Esophagus squamous epithelium (tissue), 5 donors: ENCODE measurements around the gene ADAM10. TPM values are rescaled to one million over a fixed set of nuclear protein-coding genes. Genes with fewer than 3 reads are reported as not detected.

ENCODE experiments used
- DNase-seq: peaks from one replicate; lab custom pipeline; 2025; lab: John Stamatoyannopoulos, UW
- H3K27ac ChIP-seq, 4 donors: fragments of 200-600 bp; sonication (generic); one replicate each; pipeline ENCODE4 v1.5.1; 2016 to 2019; ENCODE audit warnings: mild to moderate bottlenecking in 1 of 4
- H3K27me3 ChIP-seq, 4 donors: fragments of 200-600 bp; sonication (generic); 1 replicate in 3 of 4; 2 replicates in 1 of 4; pipeline versions ENCODE4 v1.5.1 to v1.6.0; 2017 to 2021; ENCODE audit warnings: antibody characterized with exemption in 1 of 4
- H3K36me3 ChIP-seq, 3 donors: fragments of 200-600 bp; sonication (generic); one replicate each; pipeline ENCODE4 v1.5.1; 2016 to 2019
- H3K4me1 ChIP-seq, 3 donors: fragments of 200-600 bp; sonication (generic); one replicate each; pipeline ENCODE4 v1.5.1; 2017 to 2019
- H3K4me3 ChIP-seq, 4 donors: fragments of 200-600 bp; sonication (generic); 1 replicate in 3 of 4; 2 replicates in 1 of 4; pipeline ENCODE4 v1.5.1; 2016 to 2019; ENCODE audit warnings: mild to moderate bottlenecking in 2 of 4, moderate library complexity in 1 of 4
- H3K9me3 ChIP-seq, 3 donors: fragments of 200-600 bp; sonication (generic); one replicate each; pipeline ENCODE4 v1.5.1; 2016 to 2019
- POLR2A ChIP-seq, 4 donors: fragments of 450-650 bp; IDR thresholded peaks; one replicate each; pipeline ENCODE4 v1.6.1; 2017; ENCODE audit warnings: antibody characterized with exemption in 4 of 4, mild to moderate bottlenecking in 4 of 4, moderate library complexity in 3 of 4
- WGBS, 2 donors: methylation state at CpG; one replicate each; pipeline ENCODE4 v1.1.5; 2018; 5-methylcytosine and 5-hydroxymethylcytosine counted together
- intact Hi-C: fragments of 100-400 bp; cut with DNase I; formaldehyde crosslinking; loops from one replicate; pipeline ENCODE4 v1.15.0; 2022
- total RNA-seq, 4 donors: library from RNA; depleted of rRNA; stranded (reverse); fragments of >200 nt; gene quantifications; one replicate each; pipeline ENCODE4 v1.1.0, GENCODE V29; 2016
- TF ChIP-seq, protein P1 (sequence below), 6 experiments: fragments of 450-650 bp in 4 of 6; fragments of 200-600 bp in 2 of 6; sonication (generic) in 2 of 6; IDR thresholded peaks; one replicate each; pipeline ENCODE4 v1.5.1; 2016 to 2019; ENCODE audit warnings: antibody characterized with exemption in 6 of 6, mild to moderate bottlenecking in 4 of 6, moderate library complexity in 4 of 6
- donor health status: DM: yes; HTN: yes; CAD: no.

The ADAM10 gene
- total RNA-seq, 4 donors from 2014 or later, result 34.3 to 61.3 (median 52.8) TPM

DNA sequence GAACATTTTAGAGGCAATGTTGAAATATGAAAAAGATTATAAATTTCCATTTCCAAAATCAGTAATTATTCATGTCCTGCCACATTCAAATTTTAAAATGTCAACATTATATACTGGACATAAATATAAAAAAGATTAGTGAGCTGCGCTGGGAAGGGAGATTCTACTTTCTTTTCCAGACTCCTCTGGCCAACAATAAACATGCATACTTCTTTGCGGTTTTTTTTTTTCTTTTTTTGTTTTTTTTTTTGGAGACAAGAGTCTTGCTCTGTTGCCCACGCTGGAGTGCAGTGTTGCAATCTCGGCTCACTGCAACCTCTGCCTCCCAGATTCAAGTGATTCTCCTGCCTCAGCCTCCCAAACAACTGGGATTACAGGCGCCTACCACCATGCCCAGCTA, 105.5 kb downstream of the ADAM10 start:
- Histone ChIP-seq H3K27ac (no peak overlapping the region), H3K4me3 (no peak overlapping the region), H3K27me3 (no peaks in the 10 kb centered on the region), H3K9me3 (no peaks in the 10 kb centered on the region), H3K4me1 (no peaks in the 10 kb centered on the region), H3K36me3 (peaks cover 0 to 59% (median 0%) of the 10 kb centered on the region in 3 donors)
- intact Hi-C loops, result no loop called here
- DNase-seq, result no peak
- 87% methylated on average over 5 of the region's 5 CpGs for WGBS, 2 donors
- TF ChIP-seq, protein P1, sequence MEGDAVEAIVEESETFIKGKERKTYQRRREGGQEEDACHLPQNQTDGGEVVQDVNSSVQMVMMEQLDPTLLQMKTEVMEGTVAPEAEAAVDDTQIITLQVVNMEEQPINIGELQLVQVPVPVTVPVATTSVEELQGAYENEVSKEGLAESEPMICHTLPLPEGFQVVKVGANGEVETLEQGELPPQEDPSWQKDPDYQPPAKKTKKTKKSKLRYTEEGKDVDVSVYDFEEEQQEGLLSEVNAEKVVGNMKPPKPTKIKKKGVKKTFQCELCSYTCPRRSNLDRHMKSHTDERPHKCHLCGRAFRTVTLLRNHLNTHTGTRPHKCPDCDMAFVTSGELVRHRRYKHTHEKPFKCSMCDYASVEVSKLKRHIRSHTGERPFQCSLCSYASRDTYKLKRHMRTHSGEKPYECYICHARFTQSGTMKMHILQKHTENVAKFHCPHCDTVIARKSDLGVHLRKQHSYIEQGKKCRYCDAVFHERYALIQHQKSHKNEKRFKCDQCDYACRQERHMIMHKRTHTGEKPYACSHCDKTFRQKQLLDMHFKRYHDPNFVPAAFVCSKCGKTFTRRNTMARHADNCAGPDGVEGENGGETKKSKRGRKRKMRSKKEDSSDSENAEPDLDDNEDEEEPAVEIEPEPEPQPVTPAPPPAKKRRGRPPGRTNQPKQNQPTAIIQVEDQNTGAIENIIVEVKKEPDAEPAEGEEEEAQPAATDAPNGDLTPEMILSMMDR (IDR thresholded peaks at IDR 0.05), result no peak
- no peak for TF ChIP-seq POLR2A (IDR thresholded peaks at IDR 0.05)

DNA sequence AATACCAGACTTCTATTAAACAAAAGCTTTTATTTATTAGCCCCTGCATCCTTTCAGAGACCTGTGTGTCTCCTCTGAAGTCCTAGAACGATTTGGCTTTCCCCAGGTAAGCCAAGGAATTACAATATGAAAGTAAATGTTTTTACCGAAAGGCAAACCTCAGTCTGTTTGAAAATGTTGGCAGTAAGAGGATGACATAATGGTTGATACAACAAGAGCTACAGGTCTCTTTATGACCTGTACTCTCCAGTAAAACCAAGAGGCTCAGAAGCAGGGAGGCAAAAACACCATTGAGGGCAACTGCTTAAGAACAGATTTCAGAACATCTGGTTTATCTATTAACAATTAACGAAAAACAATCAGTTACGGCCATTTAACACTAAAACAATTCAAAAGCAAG, 107.8 kb downstream of the ADAM10 start:
- Histone ChIP-seq H3K27me3 (no peaks in the 10 kb centered on the region), H3K4me3 (no peak overlapping the region), H3K27ac (no peak overlapping the region), H3K9me3 (no peaks in the 10 kb centered on the region), H3K36me3 (peaks cover 0 to 75% (median 0%) of the 10 kb centered on the region in 3 donors), H3K4me1 (no peaks in the 10 kb centered on the region)
- DNase-seq, result no peak
- TF ChIP-seq, protein P1 (IDR thresholded peaks at IDR 0.05), result no peak
- no peak for TF ChIP-seq POLR2A (IDR thresholded peaks at IDR 0.05)
- intact Hi-C loops, result no loop called here
- 88 to 95% methylated on average over 4 of the region's 4 CpGs for WGBS, 2 donors

DNA sequence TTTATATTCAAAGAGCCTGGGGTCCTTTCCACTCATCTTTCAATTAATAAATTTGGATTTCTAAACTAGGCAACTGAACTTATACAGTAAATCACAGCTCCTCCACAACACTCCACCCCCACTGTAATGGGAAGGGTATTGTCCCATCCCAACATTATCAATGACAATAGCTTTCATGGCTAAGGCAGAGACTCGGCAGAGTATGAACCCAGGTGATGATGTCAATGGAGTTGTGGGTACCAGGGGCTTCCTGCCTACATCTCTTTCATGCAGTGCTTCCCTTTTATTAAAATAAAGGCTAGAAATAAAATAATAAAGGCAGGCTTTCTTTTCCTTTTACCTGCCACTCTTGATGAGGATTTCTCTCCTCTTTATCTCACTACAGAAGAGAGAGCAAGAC, 109.5 kb downstream of the ADAM10 start:
- 100% methylated on average over 1 of the region's 1 CpG for WGBS, 2 donors
- no peaks in the 10 kb centered on the region for H3K27me3 ChIP-seq
- no peak overlapping the region for H3K27ac ChIP-seq
- H3K36me3 ChIP-seq, result peaks cover 0 to 80% (median 0%) of the 10 kb centered on the region in 3 donors
- TF ChIP-seq, protein P1 (IDR thresholded peaks at IDR 0.05), result no peak
- TF ChIP-seq POLR2A (IDR thresholded peaks at IDR 0.05), result no peak
- no peaks in the 10 kb centered on the region for H3K9me3 ChIP-seq
- no peak overlapping the region for H3K4me3 ChIP-seq
- no peak for DNase-seq
- intact Hi-C loops, result no loop called here
- H3K4me1 ChIP-seq, result no peaks in the 10 kb centered on the region

DNA sequence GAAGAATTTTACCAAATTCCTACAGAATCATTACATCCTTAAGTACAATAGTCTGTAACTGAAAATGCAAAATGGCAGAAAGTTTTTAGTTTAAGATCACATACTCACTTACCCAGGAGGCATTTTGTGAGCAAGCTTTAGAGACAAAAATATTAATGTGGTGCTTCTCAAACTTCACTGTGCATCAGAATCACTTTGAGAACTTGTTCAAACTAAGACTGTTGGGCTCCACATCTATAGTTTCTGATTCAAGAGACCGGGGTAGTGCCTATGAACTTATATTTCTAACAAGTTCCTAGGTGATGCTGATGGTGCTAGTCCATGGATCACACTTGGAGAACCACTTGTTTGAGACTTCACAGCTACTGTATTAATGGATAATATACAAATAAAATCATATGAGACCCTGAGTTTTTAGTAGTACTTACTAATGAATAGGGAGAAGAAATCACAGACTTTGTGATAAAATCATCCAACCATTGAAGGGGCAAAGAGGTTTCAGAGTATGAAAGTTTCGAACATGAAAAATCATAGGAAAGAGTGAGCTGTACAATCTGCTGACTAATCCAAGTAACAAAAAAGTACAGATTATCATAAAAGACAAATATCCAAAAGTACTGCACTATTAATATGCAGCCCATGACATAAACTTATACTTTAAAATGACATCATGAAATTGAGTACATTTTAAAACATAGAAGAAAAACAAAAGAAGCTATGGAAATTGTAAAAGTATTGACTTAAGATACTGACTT, 110.3 kb downstream of the ADAM10 start:
- WGBS, 2 donors, result 84 to 88% methylated on average over 2 of the region's 2 CpGs
- DNase-seq, result no peak
- no peak overlapping the region for H3K4me3 ChIP-seq
- peaks cover 0 to 72% (median 0%) of the 10 kb centered on the region in 3 donors for H3K36me3 ChIP-seq
- H3K27me3 ChIP-seq, result no peaks in the 10 kb centered on the region
- no peaks in the 10 kb centered on the region for H3K4me1 ChIP-seq
- no peak for TF ChIP-seq POLR2A (IDR thresholded peaks at IDR 0.05)
- TF ChIP-seq, protein P1 (IDR thresholded peaks at IDR 0.05), result no peak
- no peak overlapping the region for H3K27ac ChIP-seq
- intact Hi-C loops, result no loop called here
- H3K9me3 ChIP-seq, result no peaks in the 10 kb centered on the region

DNA sequence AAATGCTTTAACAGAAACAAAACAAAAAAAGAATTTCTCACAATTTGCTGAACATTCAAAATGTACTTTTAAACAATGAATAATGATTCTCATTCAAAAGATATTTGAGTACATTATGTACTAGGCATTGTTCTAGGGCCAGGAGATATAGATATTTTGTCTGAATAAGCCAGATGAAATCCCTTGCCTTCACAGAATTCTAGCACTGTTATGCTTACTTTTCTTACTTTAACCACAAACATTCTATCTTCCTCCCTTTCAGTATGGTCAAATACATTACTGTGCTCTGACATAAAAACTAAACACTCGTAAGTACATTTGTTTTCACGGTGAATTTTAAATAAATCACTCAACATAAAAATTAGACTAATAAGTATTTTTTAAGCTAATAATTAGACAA, 116.7 kb downstream of the ADAM10 start:
- TF ChIP-seq POLR2A (IDR thresholded peaks at IDR 0.05), result no peak
- TF ChIP-seq, protein P1 (IDR thresholded peaks at IDR 0.05), result no peak
- Histone ChIP-seq H3K9me3 (no peaks in the 10 kb centered on the region), H3K27me3 (no peaks in the 10 kb centered on the region), H3K4me3 (no peak overlapping the region), H3K4me1 (peaks cover 6 to 26% (median 9%) of the 10 kb centered on the region in 3 donors), H3K27ac (peak overlapping the region in 1 of 4 donors; percentile 25), H3K36me3 (peaks cover 0 to 35% (median 0%) of the 10 kb centered on the region in 3 donors)
- DNase-seq, result no peak
- intact Hi-C loops, result no loop called here
- WGBS, 2 donors, result 73 to 86% methylated on average over 2 of the region's 2 CpGs
